Body of pancreas (tissue), 4 donors: ENCODE measurements around the gene SLC9A7.

Source experiments
- CTCF ChIP-seq, 7 experiments: fragments of 450-650 bp in 4 of 7; fragments of 200-600 bp in 3 of 7; sonication (generic) in 3 of 7; IDR thresholded peaks; one replicate each; pipeline ENCODE4 v1.5.1; 2016 to 2019; ENCODE audit warnings: antibody characterized with exemption in 7 of 7
- POLR2A ChIP-seq, 3 donors: fragments of 450-650 bp; IDR thresholded peaks; one replicate each; pipeline ENCODE4 v1.6.1; 2016; ENCODE audit warnings: antibody characterized with exemption in 3 of 3, mild to moderate bottlenecking in 2 of 3

GRCh38 chrX:46757052-46757451 lies 1.9 kb downstream of the SLC9A7 start:
- TF ChIP-seq CTCF (IDR thresholded peaks at IDR 0.05) (no peak), POLR2A (IDR thresholded peaks at IDR 0.05) (no peak)
